Tibial nerve (tissue), 4 donors: ENCODE measurements around the gene SORCS2. TPM values are rescaled to one million over a fixed set of nuclear protein-coding genes. Genes with fewer than 3 reads are reported as not detected.

Experiments
- DNase-seq, 2 donors: peaks; one replicate each; pipeline ENCODE4 v3.0.0-alpha.2; 2019; ENCODE audit warnings: low spot score in 2 of 2
- H3K27ac ChIP-seq, 4 donors: fragments of 200-600 bp; sonication (generic) in 3 of 4; one replicate each; pipeline ENCODE4 v1.5.1; 2017 to 2019; ENCODE audit warnings: mild to moderate bottlenecking in 1 of 4
- H3K27me3 ChIP-seq, 2 donors: fragments of 200-600 bp; sonication (generic) in 1 of 2; one replicate each; pipeline versions ENCODE4 v1.5.1 to v1.6.0; 2017 to 2019
- H3K36me3 ChIP-seq, 3 donors: fragments of 200-600 bp; sonication (generic); one replicate each; pipeline ENCODE4 v1.5.1; 2018 to 2019
- H3K4me1 ChIP-seq, 4 donors: fragments of 200-600 bp; sonication (generic) in 3 of 4; one replicate each; pipeline ENCODE4 v1.5.1; 2017 to 2019
- H3K4me3 ChIP-seq, 4 donors: fragments of 200-600 bp; sonication (generic) in 3 of 4; one replicate each; pipeline ENCODE4 v1.5.1; 2017 to 2019; ENCODE audit warnings: mild to moderate bottlenecking in 1 of 4, moderate library complexity in 1 of 4
- H3K9me3 ChIP-seq, 4 donors: fragments of 200-600 bp; sonication (generic) in 3 of 4; one replicate each; pipeline ENCODE4 v1.5.1; 2017 to 2019
- EP300 ChIP-seq, 2 donors: sonication (generic); formaldehyde crosslinking; IDR thresholded peaks; one replicate each; pipeline ENCODE4 v1.6.1; 2017; ENCODE audit warnings: antibody characterized with exemption in 2 of 2, mild to moderate bottlenecking in 1 of 2
- POLR2A ChIP-seq, 2 donors: fragments of 450-650 bp; IDR thresholded peaks; one replicate each; pipeline ENCODE4 v1.6.1; 2017; ENCODE audit warnings: antibody characterized with exemption in 2 of 2, mild to moderate bottlenecking in 2 of 2, moderate library complexity in 2 of 2
- WGBS, 2 donors: methylation state at CpG; one replicate each; pipeline ENCODE4 v1.1.5; 2018; 5-methylcytosine and 5-hydroxymethylcytosine counted together
- total RNA-seq, 4 donors: library from RNA; depleted of rRNA; stranded (reverse); fragments of >200 nt; gene quantifications; one replicate each; pipeline ENCODE4 v1.1.0, GENCODE V29; 2016
- TF ChIP-seq, protein P1 (sequence below), 5 experiments: fragments of 200-600 bp in 3 of 5; fragments of 450-650 bp in 2 of 5; sonication (generic) in 3 of 5; IDR thresholded peaks; one replicate each; pipeline ENCODE4 v1.5.1; 2016 to 2019; ENCODE audit warnings: antibody characterized with exemption in 5 of 5, mild to moderate bottlenecking in 3 of 5, moderate library complexity in 2 of 5

The SORCS2 gene
- total RNA-seq, 4 donors from 2014 or later: 15.6 to 48.9 (median 38.3) TPM

GRCh38 chr4:7377223-7377865, 185.0 kb downstream of the SORCS2 start:
- TF ChIP-seq, protein P1, sequence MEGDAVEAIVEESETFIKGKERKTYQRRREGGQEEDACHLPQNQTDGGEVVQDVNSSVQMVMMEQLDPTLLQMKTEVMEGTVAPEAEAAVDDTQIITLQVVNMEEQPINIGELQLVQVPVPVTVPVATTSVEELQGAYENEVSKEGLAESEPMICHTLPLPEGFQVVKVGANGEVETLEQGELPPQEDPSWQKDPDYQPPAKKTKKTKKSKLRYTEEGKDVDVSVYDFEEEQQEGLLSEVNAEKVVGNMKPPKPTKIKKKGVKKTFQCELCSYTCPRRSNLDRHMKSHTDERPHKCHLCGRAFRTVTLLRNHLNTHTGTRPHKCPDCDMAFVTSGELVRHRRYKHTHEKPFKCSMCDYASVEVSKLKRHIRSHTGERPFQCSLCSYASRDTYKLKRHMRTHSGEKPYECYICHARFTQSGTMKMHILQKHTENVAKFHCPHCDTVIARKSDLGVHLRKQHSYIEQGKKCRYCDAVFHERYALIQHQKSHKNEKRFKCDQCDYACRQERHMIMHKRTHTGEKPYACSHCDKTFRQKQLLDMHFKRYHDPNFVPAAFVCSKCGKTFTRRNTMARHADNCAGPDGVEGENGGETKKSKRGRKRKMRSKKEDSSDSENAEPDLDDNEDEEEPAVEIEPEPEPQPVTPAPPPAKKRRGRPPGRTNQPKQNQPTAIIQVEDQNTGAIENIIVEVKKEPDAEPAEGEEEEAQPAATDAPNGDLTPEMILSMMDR (IDR thresholded peaks at IDR 0.05): no peak
- TF ChIP-seq EP300 (IDR thresholded peaks at IDR 0.05): no peak
- TF ChIP-seq POLR2A (IDR thresholded peaks at IDR 0.05): no peak
- Histone ChIP-seq H3K9me3 (no peaks in the 10 kb centered on the region), H3K4me3 (no peak overlapping the region), H3K27me3 (no peaks in the 10 kb centered on the region), H3K36me3 (no peaks in the 10 kb centered on the region), H3K4me1 (peaks cover 0 to 59% (median 5%) of the 10 kb centered on the region in 4 donors), H3K27ac (peak overlapping the region in 1 of 4 donors; percentile 76)
- DNase-seq: no peak
- 71 to 73% methylated on average over 15 of the region's 15 CpGs for WGBS, 2 donors

- no peak for DNase-seq
- H3K9me3 ChIP-seq: no peaks in the 10 kb centered on the region
- 80 to 84% methylated on average over 8 to 9 of the region's 9 CpGs for WGBS, 2 donors
- TF ChIP-seq POLR2A (IDR thresholded peaks at IDR 0.05) (no peak), EP300 (IDR thresholded peaks at IDR 0.05) (no peak)
- TF ChIP-seq, protein P1 (IDR thresholded peaks at IDR 0.05): no peak
- H3K4me3 ChIP-seq: no peak overlapping the region
- H3K27ac ChIP-seq: peak overlapping the region in 1 of 4 donors; percentile 76
- H3K36me3 ChIP-seq: no peaks in the 10 kb centered on the region
- peaks cover 0 to 72% (median 5%) of the 10 kb centered on the region in 4 donors for H3K4me1 ChIP-seq
- no peaks in the 10 kb centered on the region for H3K27me3 ChIP-seq
Observed at GRCh38 chr4:7379186-7379585, 186.8 kb downstream of the SORCS2 start.

GRCh38 chr4:7379719-7380118, 187.4 kb downstream of the SORCS2 start:
- Histone ChIP-seq H3K27me3 (no peaks in the 10 kb centered on the region), H3K4me1 (peaks cover 0 to 70% (median 5%) of the 10 kb centered on the region in 4 donors), H3K27ac (peak overlapping the region in 1 of 4 donors; percentile 76), H3K4me3 (no peak overlapping the region), H3K36me3 (no peaks in the 10 kb centered on the region), H3K9me3 (no peaks in the 10 kb centered on the region)
- no peak for DNase-seq
- 66 to 78% methylated on average over 5 to 6 of the region's 6 CpGs for WGBS, 2 donors
- no peak for TF ChIP-seq EP300 (IDR thresholded peaks at IDR 0.05)
- no peak for TF ChIP-seq POLR2A (IDR thresholded peaks at IDR 0.05)
- TF ChIP-seq, protein P1 (IDR thresholded peaks at IDR 0.05): no peak

GRCh38 chr4:7381221-7381889, 189.0 kb downstream of the SORCS2 start:
- Histone ChIP-seq H3K27ac (peak overlapping the region in 2 of 4 donors; percentile 76 to 81), H3K9me3 (no peaks in the 10 kb centered on the region), H3K4me1 (peaks cover 0 to 53% (median 5%) of the 10 kb centered on the region in 4 donors), H3K4me3 (no peak overlapping the region), H3K27me3 (no peaks in the 10 kb centered on the region), H3K36me3 (no peaks in the 10 kb centered on the region)
- 45 to 49% methylated on average over 7 to 9 of the region's 9 CpGs for WGBS, 2 donors
- peak in 1 of 2 donors; percentile 61 for TF ChIP-seq EP300 (IDR thresholded peaks at IDR 0.05)
- TF ChIP-seq, protein P1 (IDR thresholded peaks at IDR 0.05): no peak
- DNase-seq: no peak
